Stimulated activated naive CD8-positive, alpha-beta T cell treated with anti-CD3 and anti-CD28 coated beads, Interleukin-15, Interleukin-2, amounts not matched to agents 100 ng/mL and 50 ng/mL, for 24 hours (primary cell): Measurements from ENCODE around the gene ADAM12.

ENCODE experiments used
- H3K27ac Mint-ChIP-seq: one replicate; pipeline ENCODE4 v1.8.0; 2021; ENCODE audit warnings: mild to moderate bottlenecking, mixed read lengths
- H3K27me3 Mint-ChIP-seq: one replicate; pipeline ENCODE4 v1.8.0; 2021; ENCODE audit warnings: mixed read lengths
- H3K36me3 Mint-ChIP-seq: one replicate; pipeline ENCODE4 v1.8.0; 2021; ENCODE audit warnings: low read depth, mixed read lengths
- H3K4me1 Mint-ChIP-seq: one replicate; pipeline ENCODE4 v1.8.0; 2021; ENCODE audit warnings: low read depth, mixed read lengths
- H3K4me3 Mint-ChIP-seq: one replicate; pipeline ENCODE4 v1.8.0; 2021; ENCODE audit warnings: mild to moderate bottlenecking, mixed read lengths
- H3K9me3 Mint-ChIP-seq: one replicate; pipeline ENCODE4 v1.8.0; 2021; ENCODE audit warnings: mixed read lengths

Gene ADAM12

GRCh38 chr10:126130271-126130710, 258.0 kb downstream of the ADAM12 start:
- no peaks in the 10 kb centered on the region for H3K4me1 Mint-ChIP-seq
- no peaks in the 10 kb centered on the region for H3K9me3 Mint-ChIP-seq

DNA sequence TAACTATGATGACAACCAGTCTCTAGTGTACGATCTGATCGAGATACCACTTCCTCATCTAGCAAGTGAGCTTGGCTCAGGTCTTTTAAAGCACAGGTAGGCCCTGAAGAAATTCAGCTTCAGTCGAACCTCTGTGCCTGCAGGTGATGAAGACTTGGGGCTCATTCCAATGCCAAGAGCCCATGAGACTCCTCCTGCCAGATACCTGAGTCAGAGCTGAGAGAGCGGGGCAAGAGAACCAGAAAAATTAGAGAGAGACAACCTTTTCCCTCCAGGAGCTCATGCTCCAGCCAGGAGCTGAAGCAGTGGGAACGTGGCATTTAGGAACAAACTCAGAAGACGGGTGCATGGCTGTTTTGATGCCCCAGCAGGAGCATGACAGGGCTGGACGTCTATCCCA, 259.3 kb downstream of the ADAM12 start:
- no peaks in the 10 kb centered on the region for H3K36me3 Mint-ChIP-seq

More at GRCh38 chr10:126130271-126130710, 258.0 kb downstream of the ADAM12 start:
- H3K27me3 Mint-ChIP-seq: peaks cover 4% of the 10 kb centered on the region
- no peak overlapping the region for H3K4me3 Mint-ChIP-seq
- no peak overlapping the region for H3K27ac Mint-ChIP-seq
- H3K36me3 Mint-ChIP-seq: no peaks in the 10 kb centered on the region

GRCh38 chr10:126128581-126128980, 259.7 kb downstream of the ADAM12 start:
- Mint-ChIP-seq H3K27ac (no peak overlapping the region), H3K4me3 (no peak overlapping the region), H3K27me3 (peaks cover 4% of the 10 kb centered on the region), H3K4me1 (no peaks in the 10 kb centered on the region), H3K9me3 (no peaks in the 10 kb centered on the region), H3K36me3 (no peaks in the 10 kb centered on the region)

More for the DNA sequence above, 259.3 kb downstream of the ADAM12 start:
- H3K27ac Mint-ChIP-seq: no peak overlapping the region
- H3K4me1 Mint-ChIP-seq: no peaks in the 10 kb centered on the region
- H3K4me3 Mint-ChIP-seq: no peak overlapping the region
- H3K9me3 Mint-ChIP-seq: no peaks in the 10 kb centered on the region
- H3K27me3 Mint-ChIP-seq: peaks cover 4% of the 10 kb centered on the region

DNA sequence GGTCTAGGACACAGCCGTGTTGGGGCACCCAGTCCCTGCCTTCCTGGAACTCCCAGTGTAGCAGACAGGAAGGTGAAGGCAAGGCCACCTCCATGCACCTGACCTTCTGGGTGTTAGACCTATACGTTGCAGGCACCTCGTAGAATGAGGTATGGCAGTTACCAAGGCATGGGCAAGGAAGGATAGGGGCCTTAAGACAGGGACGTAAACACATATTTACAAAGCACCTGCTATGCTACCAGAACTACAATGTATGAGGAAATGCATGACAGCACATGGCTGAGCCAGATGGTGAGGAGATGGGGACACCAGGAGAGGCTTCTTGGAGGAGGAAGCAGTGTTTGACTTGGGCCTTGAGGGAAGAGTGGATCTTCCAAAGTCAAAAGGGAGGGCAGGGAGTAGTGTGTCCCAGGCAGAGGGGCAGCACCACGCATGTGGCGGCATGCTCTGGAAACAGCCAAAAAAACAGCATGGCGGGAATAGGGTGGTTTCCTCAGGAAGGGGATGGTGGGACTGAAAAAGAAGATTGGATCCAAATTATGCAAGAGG, 260.7 kb downstream of the ADAM12 start:
- no peak overlapping the region for H3K4me3 Mint-ChIP-seq
- H3K27ac Mint-ChIP-seq: no peak overlapping the region
- H3K27me3 Mint-ChIP-seq: peaks cover 4% of the 10 kb centered on the region
- H3K36me3 Mint-ChIP-seq: no peaks in the 10 kb centered on the region
- no peaks in the 10 kb centered on the region for H3K4me1 Mint-ChIP-seq
- H3K9me3 Mint-ChIP-seq: no peaks in the 10 kb centered on the region

DNA sequence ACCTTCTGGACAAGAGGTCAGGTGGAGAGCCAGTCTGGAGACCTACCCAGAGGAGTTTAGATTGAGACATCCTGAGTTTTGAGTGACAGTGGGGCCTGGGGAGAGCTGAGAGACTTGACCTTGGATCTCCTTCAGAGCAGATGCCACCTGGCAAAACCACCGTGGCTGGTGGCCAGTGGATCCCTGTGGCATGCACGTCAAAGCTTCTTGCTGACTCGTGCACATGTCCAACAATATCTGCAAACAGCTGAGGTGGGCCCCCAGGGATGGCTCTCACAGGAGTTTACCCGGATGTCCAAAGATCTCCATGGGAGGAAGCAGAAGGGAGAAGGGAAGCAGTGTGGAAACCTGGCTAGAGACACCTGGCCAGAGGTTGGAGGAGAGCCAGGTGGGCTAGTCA, 261.4 kb downstream of the ADAM12 start:
- Mint-ChIP-seq H3K27me3 (peaks cover 4% of the 10 kb centered on the region), H3K4me1 (no peaks in the 10 kb centered on the region), H3K9me3 (no peaks in the 10 kb centered on the region), H3K27ac (no peak overlapping the region), H3K36me3 (no peaks in the 10 kb centered on the region), H3K4me3 (no peak overlapping the region)

GRCh38 chr10:126126023-126126422, 262.3 kb downstream of the ADAM12 start:
- Mint-ChIP-seq H3K27ac (no peak overlapping the region), H3K9me3 (no peaks in the 10 kb centered on the region), H3K27me3 (peaks cover 4% of the 10 kb centered on the region), H3K4me3 (no peak overlapping the region), H3K4me1 (no peaks in the 10 kb centered on the region), H3K36me3 (no peaks in the 10 kb centered on the region)

DNA sequence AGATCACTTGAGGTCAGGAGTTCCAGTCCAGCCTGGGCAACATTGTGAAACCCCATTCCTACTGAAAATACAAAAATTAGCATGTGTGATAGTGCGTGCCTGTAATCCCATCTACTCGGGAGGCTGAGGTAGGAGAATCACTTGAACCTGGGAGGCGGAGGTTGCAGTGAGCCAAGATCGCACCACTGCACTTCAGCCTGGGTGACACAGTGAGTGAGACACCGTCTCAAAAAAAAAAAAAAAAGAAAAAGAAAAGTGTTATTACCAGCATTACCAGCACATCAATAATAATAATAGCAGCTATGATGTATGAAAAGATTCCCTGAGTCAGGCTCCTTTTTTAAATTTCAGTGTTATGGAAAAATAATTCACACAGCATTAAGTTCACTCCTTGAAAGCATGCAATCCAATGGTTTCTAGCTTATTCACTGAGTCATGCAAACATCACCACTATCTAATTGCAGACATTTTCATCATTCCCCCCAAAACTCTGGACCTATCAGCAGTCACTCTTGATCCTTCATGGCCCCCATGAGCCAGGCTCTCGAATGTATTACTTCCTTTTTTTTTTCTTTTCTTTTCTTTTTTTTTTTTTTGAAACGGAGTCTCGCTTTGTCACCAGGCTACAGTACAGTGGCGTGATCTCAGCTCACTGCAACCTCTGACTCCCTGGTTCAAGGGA, 263.5 kb downstream of the ADAM12 start:
- Mint-ChIP-seq H3K27me3 (peaks cover 4% of the 10 kb centered on the region), H3K4me1 (no peaks in the 10 kb centered on the region), H3K9me3 (no peaks in the 10 kb centered on the region), H3K36me3 (no peaks in the 10 kb centered on the region), H3K4me3 (no peak overlapping the region), H3K27ac (no peak overlapping the region)

- Mint-ChIP-seq H3K9me3 (no peaks in the 10 kb centered on the region), H3K36me3 (no peaks in the 10 kb centered on the region), H3K27me3 (peaks cover 4% of the 10 kb centered on the region), H3K4me1 (no peaks in the 10 kb centered on the region), H3K27ac (no peak overlapping the region), H3K4me3 (no peak overlapping the region)
Observed at GRCh38 chr10:126124046-126124445, 264.2 kb downstream of the ADAM12 start.

- H3K9me3 Mint-ChIP-seq: no peaks in the 10 kb centered on the region
- H3K27me3 Mint-ChIP-seq: peaks cover 4% of the 10 kb centered on the region
- no peak overlapping the region for H3K27ac Mint-ChIP-seq
- H3K4me1 Mint-ChIP-seq: no peaks in the 10 kb centered on the region
- H3K36me3 Mint-ChIP-seq: no peaks in the 10 kb centered on the region
- no peak overlapping the region for H3K4me3 Mint-ChIP-seq
Observed at GRCh38 chr10:126123466-126123865, 264.8 kb downstream of the ADAM12 start.

DNA sequence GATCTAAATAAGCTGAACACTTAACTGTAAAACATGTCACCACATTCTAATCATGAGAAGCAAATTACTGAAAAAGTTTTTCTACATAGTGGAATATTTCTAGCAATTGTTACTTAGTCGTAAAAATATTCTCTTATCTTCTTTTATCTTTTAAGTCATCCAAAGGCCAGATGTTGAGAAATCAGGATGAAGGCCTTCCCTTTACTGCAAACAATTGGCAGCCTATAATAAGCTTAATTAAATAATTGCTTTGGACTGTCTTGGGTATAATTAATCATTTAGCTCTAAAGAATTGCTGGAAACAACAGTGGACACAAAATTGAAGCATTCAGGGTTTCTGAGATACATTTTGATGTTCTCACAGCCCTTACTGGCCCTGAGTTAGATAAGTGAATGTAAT, 265.4 kb downstream of the ADAM12 start:
- Mint-ChIP-seq H3K27me3 (peaks cover 4% of the 10 kb centered on the region), H3K4me3 (no peak overlapping the region), H3K9me3 (no peaks in the 10 kb centered on the region), H3K36me3 (no peaks in the 10 kb centered on the region), H3K27ac (no peak overlapping the region), H3K4me1 (no peaks in the 10 kb centered on the region)

GRCh38 chr10:126119599-126119998, 268.7 kb downstream of the ADAM12 start:
- H3K9me3 Mint-ChIP-seq: no peaks in the 10 kb centered on the region
- H3K4me1 Mint-ChIP-seq: no peaks in the 10 kb centered on the region
- H3K4me3 Mint-ChIP-seq: no peak overlapping the region
- no peak overlapping the region for H3K27ac Mint-ChIP-seq
- no peaks in the 10 kb centered on the region for H3K36me3 Mint-ChIP-seq
- H3K27me3 Mint-ChIP-seq: no peaks in the 10 kb centered on the region

DNA sequence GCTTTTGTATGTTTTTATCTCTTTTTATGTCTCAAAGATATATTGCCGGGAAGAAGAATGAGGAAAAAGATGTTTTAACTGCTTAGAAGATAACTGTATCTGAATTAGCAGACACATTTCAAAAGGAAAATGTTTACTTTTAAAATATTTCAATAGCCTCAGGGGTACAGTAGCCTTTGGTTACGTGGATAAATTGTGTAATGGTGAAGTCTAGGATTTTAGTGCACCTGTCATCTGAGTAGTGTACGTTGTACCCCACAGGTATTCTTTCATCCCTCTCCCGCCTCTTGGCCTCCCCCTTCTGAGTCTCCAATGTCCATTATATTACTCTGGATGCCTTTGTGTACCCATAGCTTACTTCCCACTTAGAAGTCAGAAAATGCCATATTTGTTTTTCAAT, 269.8 kb downstream of the ADAM12 start:
- Mint-ChIP-seq H3K36me3 (no peaks in the 10 kb centered on the region), H3K4me3 (no peak overlapping the region), H3K27ac (no peak overlapping the region), H3K4me1 (no peaks in the 10 kb centered on the region), H3K27me3 (no peaks in the 10 kb centered on the region), H3K9me3 (no peaks in the 10 kb centered on the region)

GRCh38 chr10:126117196-126117595, 271.1 kb downstream of the ADAM12 start:
- Mint-ChIP-seq H3K27me3 (no peaks in the 10 kb centered on the region), H3K9me3 (peaks cover 4% of the 10 kb centered on the region), H3K36me3 (no peaks in the 10 kb centered on the region), H3K4me3 (no peak overlapping the region), H3K4me1 (no peaks in the 10 kb centered on the region), H3K27ac (no peak overlapping the region)

DNA sequence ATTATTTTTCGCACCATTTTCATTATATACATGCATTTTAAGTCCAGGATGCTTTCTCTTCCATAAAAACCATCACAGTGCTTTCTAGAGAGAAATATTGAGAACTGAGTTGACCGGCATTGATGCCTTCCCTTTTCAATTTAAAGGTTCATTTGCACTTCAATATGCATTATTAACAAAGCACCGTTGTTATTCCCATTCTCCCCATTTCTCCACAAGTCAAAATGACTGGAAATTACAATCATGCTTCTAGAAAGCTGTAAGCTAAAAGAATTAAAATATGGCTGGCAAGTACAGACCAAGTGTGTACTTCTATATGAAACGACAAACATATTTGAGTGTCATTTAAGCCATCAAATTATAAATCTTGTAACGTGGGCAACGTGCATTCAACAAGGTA, 272.4 kb downstream of the ADAM12 start:
- Mint-ChIP-seq H3K27ac (no peak overlapping the region), H3K36me3 (no peaks in the 10 kb centered on the region), H3K27me3 (peaks cover 6% of the 10 kb centered on the region), H3K4me1 (no peaks in the 10 kb centered on the region), H3K4me3 (no peak overlapping the region), H3K9me3 (peaks cover 4% of the 10 kb centered on the region)

- no peaks in the 10 kb centered on the region for H3K36me3 Mint-ChIP-seq
- peaks cover 12% of the 10 kb centered on the region for H3K27me3 Mint-ChIP-seq
Observed at GRCh38 chr10:126114884-126115555, 273.3 kb downstream of the ADAM12 start.

More at GRCh38 chr10:126114884-126115555, 273.3 kb downstream of the ADAM12 start:
- Mint-ChIP-seq H3K4me3 (no peak overlapping the region), H3K9me3 (peaks cover 4% of the 10 kb centered on the region), H3K4me1 (no peaks in the 10 kb centered on the region), H3K27ac (no peak overlapping the region)
